ENCODE results near the gene ITGA6. TPM values are rescaled to one million over a fixed set of nuclear protein-coding genes. Genes with fewer than 3 reads are reported as not detected.
A peak's percentile ranks its signal among the peaks of the same experiment; 100 is the strongest.

ITGA6 gene
- total RNA-seq, 1 experiment from 2014 or later, result 78.3 TPM

- Histone ChIP-seq H2AFZ (ENCODE audit: low read length) (no peak overlapping the region), H4K20me1 (ENCODE audit: control insufficient read depth, insufficient read depth, insufficient read length) (no peaks in the 10 kb centered on the region), H3K14ac (ENCODE audit: insufficient read depth, low read length) (no peak overlapping the region), H4K8ac (replicated peaks; ENCODE audit: insufficient read length, low read depth, low read length) (no peak overlapping the region), H3T11ph (ENCODE audit: low read length) (no peak overlapping the region), H4K5ac (ENCODE audit: insufficient read length, low read depth, low read length) (no peak overlapping the region), H2BK15ac (ENCODE audit: low read depth, low read length) (no peak overlapping the region), H2BK5ac (ENCODE audit: insufficient read length, low read length) (no peak overlapping the region), H2BK120ac (ENCODE audit: low read depth, low read length, poor library complexity, severe bottlenecking) (no peak overlapping the region), H3K79me1 (ENCODE audit: insufficient read depth, low read depth, low read length, poor library complexity, severe bottlenecking) (no peaks in the 10 kb centered on the region), H2AK5ac (ENCODE audit: insufficient read length, low read length) (no peak overlapping the region), H2BK20ac (ENCODE audit: low read depth, low read length, poor library complexity, severe bottlenecking) (no peak overlapping the region), H3K23me2 (ENCODE audit: insufficient read length, low read depth, low read length, poor library complexity, severe bottlenecking) (no peaks in the 10 kb centered on the region), H3K79me2 (ENCODE audit: insufficient read depth, low read length) (no peaks in the 10 kb centered on the region), H3K56ac (ENCODE audit: insufficient read length, low read depth, low read length) (no peak overlapping the region), H3K9me3 (ENCODE audit: control insufficient read depth, low read depth, low read length) (no peaks in the 10 kb centered on the region), H3K18ac (ENCODE audit: insufficient read length, low read depth, low read length) (no peak overlapping the region), H3K4me1 (ENCODE audit: insufficient read depth, low read length) (no peaks in the 10 kb centered on the region), H3K4me2 (ENCODE audit: insufficient read depth, insufficient read length, low read length) (no peak overlapping the region), H3K23ac (ENCODE audit: insufficient read length, low read depth, low read length) (no peak overlapping the region), H3K27me3 (ENCODE audit: insufficient read depth, low read length) (no peaks in the 10 kb centered on the region), H3K4ac (ENCODE audit: low read depth, low read length) (no peak overlapping the region), H2BK12ac (ENCODE audit: insufficient read length, low read depth, low read length) (no peak overlapping the region), H3K27ac (ENCODE audit: insufficient read length, low read depth, low read length) (no peak overlapping the region), H4K91ac (ENCODE audit: insufficient read length, low read depth, low read length) (no peak overlapping the region), H3K9ac (ENCODE audit: extremely low read depth, insufficient read length, low read length) (no peak overlapping the region)
- Mint-ChIP-seq H3K27ac (no peak overlapping the region), H3K36me3 (ENCODE audit: insufficient read depth in 1 of 3, low read depth in 3 of 3) (peaks cover 31 to 82% (median 80%) of the 10 kb centered on the region in 3 experiments), H3K27me3 (ENCODE audit: low read depth) (no peaks in the 10 kb centered on the region), H3K9me3 (no peaks in the 10 kb centered on the region), H3K4me3 (no peak overlapping the region), H3K4me1 (peaks cover 0 to 9% of the 10 kb centered on the region in 2 experiments)
- peak; percentile 46; the same call in 2 of the 3 replicates for TF ChIP-seq CTCF (conservative IDR thresholded peaks at IDR 0.05)
- no CpG with 5 or more reads among the region's 4 CpGs for WGBS (ENCODE audit: extremely low coverage, insufficient read length, low lambda C conversion rate)
- DNase-seq, result no peak
These were observed 56.9 kb downstream of the ITGA6 start for GRCh38 chr2:172484253-172484652.

All from H9 (cell line).